LHCN-M2 (cell line): ENCODE results near the gene PARM1. TPM values are rescaled to one million over a fixed set of nuclear protein-coding genes. Genes with fewer than 3 reads are reported as not detected.

Source experiments
- DNase-seq: peaks from one replicate; pipeline ENCODE4 v3.0.0-alpha.2; 2012; ENCODE audit warnings: low read depth
- total RNA-seq: library from RNA; depleted of rRNA; stranded (reverse); fragments of >200 nt; gene quantifications from 2 replicates; pipeline ENCODE4 v1.2.3, GENCODE V29; 2014

PARM1 gene
- total RNA-seq, 1 experiment from 2014 or later: 1.2 TPM

DNA sequence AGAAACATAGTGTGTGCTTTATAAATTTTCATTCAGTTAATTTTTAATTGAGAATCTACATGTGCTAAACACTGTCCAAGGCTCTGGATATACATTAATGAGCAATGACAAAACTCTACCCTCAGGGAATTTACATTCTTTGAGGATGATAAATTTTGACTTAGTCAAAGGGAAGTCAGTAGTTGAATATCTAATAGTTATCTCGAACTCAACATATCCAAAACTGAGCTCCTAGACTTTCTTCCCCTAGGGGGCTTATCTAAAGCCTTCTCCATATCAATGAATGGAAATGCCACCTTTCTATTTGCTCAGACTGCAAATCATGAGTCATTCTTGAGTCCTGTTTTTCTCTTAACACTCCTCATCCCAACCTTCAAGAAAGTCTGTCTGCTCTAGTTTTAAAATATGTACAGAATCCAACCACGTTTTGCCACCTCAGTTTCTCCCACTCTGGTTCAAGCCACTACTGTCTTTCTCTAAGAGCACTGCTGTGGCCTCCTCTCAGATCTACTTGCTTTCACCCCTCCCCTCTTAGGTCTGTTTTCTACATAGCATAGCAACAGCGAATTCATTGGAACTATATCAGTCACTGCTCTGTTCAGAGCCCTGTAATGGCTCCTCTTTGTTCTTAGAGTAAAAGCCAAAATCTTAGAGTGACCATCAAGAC lies 9.5 kb downstream of the PARM1 start:
- no peak for DNase-seq

DNA sequence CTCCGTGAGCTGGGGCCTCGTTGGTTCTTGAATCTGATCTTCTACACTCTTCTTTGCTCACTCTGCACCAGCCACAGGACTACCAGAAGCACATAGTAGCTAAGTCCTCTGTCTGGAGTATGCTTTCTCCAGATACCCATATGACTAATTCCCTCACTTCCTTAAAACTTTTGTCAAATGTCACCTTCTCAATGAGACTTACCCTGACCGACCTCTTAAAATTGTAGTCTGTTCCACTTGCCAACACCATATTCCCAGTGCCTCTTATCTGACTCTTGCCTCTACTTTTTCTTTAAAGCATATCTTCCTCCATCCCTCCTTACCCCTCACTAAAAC lies 10.0 kb downstream of the PARM1 start:
- DNase-seq: no peak

DNA sequence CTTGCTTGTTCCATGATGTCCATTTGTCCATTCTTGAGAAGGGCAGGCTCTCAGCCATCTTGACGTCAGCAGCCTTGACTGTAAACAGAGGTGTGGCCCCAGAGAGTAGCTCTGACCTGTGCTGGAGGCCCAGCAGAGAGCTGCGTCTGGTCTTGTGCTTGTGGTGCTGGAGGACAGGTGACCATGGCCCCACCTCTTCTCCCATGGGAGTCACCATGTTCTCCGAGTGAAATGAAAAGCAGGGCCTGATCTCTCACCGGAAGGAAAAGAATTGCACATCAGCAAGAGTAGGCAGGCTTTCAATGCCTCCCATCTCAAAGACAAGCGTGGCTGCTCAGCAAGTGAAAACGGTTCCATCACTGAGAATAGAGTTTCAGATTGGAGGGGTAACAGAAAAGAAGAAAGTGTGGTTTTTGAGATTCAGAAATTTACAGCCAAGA lies 11.5 kb downstream of the PARM1 start:
- DNase-seq: no peak

DNA sequence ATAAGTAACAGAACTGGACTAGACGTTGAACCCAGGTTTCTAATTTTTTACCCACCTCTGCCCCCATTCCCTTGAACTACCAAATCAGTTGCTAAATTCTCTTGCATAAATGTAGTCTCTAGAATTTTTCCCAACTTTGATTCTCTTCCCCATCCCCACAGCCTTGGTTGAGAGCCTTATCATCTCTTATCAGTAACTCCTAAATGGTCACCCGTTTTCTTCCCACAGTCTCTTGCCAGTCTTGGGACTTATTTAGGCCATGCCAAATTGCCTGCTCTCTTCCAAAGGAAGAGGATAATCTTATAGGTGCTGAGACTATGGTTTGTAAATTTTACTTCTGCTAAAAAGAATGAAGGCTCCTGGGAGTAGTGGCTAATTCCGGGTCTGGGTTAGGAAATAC lies 13.3 kb downstream of the PARM1 start:
- DNase-seq: no peak

DNA sequence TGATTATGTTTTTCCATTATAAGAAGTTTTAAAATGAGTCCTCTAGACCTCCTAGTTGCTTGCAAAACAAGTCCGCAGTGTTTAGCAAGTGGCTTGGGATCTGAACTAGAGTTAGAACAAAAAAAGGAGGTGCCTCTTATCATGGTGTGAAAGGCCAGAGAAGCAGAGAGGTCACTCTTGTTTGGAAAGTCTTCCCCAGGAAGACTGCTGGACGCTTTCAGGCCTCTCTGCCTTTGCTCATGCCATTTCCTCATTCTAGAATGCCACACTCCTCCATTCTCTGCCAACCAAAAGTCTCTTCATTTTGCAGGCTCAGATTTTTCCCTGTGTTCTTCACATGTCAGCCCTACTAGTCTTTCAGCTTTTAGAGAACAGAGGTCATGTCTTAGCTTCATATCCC lies 14.9 kb downstream of the PARM1 start:
- DNase-seq: no peak

DNA sequence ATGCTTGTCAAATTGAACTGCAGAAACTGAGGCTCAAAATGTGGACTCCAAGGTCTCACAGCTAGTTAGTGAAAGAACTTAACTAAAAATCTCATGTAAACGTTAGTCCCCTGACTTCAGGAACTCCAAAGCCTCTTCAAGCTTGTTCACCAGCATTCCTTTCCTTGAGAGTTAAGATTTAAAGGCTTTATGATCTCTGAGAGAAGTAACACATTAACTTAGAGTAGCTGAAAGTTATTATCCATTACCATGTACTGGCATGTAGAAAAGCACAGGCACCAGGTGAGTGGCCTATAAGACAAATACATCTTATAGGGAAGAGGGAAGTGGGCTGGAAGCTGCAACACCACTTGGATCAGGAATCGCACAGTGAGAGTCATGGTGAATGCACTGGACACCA lies 15.3 kb downstream of the PARM1 start:
- DNase-seq: no peak

DNA sequence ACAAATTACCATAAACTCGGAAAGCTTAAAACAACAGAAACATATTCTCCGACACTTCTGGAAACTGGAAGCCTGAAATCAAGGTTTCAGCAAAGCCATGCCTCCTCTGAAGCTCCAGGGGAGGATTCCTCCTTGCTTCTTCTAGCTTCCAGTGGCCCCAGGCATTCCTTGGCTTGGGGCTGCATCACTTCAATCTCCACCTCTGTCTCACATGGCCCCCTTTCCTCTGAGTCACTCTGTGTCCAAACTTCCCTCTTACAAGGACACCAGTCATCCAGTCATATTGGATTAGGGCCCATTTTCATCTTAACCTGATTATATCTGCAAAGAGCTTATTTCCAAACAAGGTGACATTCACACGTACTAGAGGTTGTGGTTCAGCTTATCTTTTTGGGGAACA lies 17.3 kb downstream of the PARM1 start:
- DNase-seq: no peak

DNA sequence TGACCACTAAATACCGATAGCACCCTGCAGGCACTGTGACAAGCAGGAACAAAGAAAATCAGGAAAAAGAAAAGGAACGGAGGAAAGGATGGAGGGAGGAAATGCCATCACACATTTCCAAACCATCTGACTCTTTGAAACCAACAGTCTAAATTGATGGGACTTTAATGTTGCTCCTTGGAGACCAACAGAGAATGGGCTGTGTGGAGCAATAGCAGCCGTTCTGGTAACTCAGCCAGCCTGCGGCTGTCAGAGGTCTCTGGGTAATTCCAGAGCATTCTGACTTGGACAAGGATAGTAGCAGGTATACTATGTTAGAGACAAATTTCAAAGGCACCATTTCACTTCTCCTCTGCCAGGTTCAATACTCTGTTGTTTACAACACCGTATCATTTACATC lies 18.0 kb downstream of the PARM1 start:
- DNase-seq: no peak

DNA sequence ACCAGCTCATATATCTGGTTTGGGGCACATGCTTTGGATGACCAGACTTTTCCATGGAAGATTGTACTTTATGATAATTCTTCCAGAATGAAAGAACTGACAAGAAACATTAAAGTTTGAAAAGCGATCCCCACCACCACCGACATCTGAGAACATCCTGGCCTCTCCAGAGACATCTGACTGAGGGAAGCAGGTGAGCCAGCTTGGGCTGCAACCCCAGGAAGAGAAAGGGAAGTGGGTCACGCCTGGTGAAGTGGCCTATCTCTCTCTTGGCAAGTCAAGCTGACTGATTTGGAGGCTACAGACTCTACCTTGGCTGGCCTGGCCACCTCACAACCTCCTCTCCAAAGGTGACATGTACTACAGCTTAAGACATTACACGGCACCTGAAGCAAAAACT lies 20.7 kb downstream of the PARM1 start:
- no peak for DNase-seq

DNA sequence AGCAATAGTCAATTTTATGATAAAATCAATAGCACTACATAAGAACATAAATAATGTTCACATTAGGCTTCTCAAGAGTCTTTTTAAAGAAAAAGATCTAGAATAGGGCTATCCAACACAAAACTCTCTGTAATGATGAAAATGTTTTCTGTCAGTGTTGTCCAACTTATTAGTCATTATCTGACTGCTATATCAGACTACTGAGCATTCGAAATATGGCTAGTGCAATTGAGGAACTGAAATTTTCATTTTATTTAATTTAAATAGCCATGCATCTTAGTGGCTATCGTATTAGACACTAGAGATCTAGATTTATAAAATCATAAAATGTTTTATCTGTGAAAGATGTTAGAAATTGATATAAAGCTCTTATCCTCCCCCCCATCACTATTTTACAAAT lies 26.0 kb downstream of the PARM1 start:
- no peak for DNase-seq

DNA sequence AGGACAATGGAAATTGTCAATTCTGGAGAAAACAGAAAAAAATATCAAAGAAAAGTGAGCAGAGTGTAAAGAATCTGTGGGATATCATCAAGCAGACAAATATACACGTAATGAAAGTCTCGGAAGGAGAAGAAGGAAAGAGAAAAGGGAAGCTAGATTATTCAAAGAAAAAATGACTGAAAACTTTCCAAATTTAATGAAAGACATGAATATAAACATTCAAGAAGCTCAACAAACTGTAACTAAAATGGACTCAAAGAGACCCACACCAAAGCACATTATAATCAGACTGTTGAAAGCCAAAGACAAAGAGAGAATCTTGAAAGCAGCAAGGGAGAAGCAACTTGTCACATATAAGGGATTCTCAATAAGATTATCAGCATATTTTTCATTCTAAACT lies 28.3 kb downstream of the PARM1 start:
- DNase-seq: no peak

DNA sequence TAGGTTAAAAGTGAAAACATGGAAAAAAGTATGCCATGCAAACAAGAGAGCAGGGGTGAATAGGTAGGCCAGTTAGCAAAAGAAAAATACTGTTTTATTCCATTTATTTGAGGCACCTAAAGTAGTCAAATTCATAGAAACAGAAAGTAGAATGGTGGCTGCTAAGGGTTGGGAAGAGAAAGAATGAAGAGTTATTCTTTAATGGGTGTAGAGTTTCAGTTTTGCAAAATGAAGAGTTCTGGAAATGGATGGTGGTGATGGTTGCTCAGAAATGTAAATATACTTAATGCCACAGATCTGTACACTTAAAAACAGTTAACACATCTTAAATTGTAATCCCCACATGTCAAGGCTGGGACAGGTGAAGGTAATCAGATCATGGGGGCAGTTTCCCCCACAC lies 29.7 kb downstream of the PARM1 start:
- no peak for DNase-seq

DNA sequence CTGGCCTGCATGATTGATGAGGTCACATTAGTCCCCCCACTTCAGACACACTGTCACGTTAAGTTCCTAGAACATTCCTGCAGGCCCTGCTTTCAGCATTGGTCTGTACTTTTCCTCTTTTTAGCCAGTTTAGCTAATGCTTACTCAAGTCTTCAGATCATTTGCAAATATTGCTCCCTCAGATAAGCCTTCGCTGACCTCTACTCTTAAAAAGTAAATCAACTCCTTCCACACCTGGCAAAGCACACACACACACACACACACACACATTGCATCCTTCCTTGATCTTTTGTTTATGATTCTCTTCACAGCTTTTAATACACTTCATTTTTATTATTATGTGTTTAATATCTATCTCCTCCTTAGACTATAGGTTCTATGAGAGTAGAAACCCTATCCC lies 31.4 kb downstream of the PARM1 start:
- DNase-seq: no peak

DNA sequence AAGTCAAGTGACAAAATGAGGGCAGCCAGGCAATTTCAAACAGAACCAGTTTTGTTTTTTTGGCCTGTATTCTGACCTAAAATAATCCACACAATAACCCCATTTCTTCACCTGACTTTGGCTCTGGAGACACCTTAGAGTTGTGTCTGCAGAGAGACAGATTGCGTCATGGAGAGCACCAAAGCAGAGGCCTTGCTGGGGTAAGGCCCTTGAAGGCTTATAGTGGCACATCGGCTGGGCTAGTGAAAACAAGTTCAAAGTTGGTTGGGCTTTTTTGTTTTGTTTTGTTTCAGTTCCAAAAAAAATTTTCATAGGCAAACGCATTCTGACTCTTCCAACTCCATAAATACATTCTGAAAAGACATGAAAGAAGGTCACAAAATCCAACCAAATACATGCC lies 34.4 kb downstream of the PARM1 start:
- DNase-seq: no peak

DNA sequence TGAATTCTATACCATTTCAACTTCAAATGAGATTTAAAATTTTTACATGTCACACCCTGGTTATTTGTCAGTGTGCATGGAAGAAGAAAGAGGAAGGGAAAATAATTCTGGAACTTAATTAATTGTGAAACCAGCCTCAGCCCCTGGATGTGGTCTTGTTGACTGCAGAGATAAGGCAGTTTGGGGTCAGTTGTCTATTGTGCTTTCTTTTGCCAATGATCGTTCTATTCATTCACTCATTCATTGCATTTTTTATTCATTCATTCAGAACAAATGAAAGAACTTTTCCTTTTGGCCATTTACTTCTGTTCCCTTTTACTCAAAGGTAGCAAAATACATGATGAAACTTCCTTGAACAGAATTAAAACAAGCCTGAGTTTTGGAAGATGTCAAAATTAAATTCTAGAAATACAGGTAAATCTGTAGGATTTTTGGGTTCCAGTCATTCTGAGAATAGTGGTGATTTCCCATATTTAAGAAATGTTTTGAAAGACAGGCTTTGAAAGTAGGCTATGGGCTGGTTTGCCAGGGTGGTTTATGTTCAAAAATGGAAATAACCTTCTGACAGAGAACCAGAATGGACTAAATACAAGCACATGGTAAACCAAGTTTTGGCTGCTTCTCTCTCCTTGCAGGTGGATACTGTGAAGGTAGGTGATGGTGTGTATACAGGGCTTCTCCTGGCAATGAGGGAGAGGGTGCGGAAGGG lies 35.7 kb downstream of the PARM1 start:
- no peak for DNase-seq

DNA sequence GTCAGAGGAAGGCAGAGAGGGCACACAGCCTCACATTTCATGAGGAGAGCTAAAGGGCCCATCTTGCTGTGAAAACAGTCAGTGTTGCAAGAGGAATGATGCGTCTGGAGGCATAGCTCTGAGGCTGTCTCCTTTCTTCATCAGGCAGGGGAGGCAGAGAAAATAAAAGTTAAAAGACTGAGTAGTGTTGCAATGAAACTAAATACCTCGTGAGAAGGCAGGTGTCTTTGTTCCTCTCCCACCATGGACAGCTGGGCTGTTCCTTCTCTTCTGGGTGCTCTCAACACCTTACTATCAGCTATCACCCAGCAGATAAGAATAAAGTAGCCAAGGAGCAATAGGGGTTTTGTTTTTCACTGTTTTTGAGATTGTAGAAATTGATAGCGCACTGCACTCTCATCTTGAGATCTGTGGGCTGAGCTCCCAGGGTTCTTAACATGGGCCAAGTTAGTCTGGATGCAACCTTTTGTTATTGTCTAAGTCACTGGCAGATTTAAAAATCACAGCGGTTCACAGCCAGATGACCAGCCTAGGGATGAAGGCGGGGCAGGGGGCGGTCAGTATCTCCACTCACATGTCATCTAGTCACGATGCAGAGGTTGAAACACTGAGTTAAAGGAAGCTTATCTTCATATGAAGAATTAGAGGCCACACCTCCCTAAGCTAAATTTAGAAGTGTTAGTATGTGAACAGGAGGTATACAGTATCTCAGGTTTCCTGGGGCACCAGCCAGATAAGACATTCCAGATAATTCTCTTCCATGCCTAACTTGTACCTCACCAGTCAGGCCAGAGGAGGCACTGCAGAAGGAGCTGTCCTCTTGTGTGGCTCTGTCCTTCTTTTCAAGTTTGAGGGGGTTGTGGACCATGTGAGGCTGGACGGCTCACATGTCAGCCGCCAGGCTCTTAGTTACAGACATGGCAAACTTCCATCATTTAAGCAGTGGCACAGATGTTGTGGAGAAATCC lies 36.9 kb downstream of the PARM1 start:
- DNase-seq: peak; percentile 2

DNA sequence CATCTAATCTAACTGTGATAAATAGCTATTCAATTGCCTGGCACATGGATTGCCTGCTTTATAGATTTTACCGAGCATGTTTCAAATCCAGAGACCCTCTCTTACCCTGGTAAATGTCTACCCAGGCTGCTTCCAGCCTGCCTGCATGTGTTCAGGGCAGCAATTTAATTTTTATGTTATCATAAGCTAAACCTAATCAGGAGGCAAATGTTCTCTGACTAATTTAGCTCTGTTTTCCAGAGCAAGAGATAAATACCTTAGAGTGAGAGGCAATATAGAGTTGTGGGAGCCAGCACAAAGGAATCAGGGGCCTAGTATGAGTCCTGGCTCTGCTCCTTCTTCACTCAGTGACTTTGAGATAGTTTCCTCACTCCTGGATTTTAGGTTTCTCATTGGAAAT lies 37.7 kb downstream of the PARM1 start:
- DNase-seq: no peak

DNA sequence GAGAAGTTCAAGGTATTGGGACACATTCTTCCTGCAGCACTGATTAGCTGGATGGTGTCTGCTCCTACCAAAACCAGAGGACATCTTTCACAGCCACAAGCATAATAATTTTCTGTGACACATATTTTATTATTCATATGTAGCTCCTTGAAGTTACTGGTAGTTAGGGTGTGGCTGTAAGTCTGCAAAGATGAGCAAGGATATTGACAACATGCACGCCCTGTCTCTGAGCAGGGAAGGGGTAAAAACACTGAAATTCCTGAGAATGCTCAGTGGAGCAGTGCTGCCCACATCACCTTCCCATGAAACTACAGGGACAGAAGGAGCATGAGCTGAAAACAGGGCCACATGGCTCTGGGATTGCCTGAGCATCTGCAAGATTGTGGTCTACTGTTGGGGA lies 38.9 kb downstream of the PARM1 start:
- no peak for DNase-seq

DNA sequence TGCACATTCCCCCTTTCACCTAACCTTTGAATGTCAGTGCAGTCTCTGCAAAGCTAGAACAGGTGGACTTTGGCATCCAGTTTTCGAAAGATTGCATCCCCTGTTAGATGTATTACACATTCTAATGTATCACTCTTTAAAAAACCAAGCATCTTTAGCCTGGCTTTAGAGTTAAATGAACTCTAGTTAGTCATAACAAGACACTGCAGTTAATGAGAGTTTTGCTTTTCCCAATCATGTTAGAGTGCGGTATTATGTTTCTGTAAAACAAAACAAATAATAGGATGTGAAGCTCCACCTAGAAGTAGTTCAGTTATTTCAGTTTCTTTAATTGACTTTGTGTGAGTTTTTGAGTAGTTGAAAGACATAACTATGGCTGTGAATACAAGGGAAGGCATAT lies 42.2 kb downstream of the PARM1 start:
- no peak for DNase-seq

DNA sequence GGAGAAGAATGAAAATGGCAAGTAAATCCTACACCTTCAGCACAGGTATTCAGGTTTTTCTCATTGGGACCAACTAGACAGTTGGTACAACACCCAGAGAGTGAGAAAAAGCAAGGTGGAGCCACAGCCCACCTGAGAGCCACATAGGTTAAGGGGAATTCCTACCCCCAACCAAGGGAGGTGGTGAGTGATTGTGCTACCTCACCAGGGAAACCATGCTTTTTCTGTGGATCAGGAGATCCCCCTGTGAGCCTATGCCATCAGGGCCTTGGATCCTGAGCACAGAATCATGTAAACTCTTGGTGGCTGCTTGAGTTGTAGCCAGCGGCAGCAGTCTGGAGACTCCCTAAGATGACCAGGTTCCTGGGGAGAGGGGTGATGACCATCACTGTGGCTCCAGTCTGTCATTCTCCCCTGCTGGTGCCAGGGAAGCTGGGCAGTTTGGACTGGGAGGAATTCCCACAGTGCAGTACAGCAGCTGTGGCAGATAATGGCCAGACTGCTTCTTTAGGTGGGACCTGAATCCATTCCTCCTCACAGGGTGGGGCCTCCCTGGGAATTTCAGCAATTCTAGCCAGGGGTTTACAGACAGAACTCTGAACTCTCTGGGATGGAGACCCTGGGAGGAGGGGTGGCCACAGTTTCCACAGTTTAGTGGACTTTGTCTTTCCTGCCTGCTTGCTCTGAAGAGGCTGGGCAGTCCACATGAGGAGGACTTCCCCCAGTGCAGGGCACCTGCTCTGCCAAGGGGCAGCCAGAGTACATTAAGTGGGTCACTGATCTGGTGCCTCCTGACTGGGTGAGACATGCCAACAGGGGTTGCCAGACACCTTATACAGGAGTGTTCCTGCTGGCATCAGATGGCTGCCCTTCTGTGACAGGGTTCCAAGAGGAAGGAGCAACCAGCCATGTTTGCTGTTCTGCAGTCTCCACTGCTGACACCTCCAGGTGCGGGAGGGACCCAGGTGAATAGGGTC lies 43.2 kb downstream of the PARM1 start:
- DNase-seq: no peak

DNA sequence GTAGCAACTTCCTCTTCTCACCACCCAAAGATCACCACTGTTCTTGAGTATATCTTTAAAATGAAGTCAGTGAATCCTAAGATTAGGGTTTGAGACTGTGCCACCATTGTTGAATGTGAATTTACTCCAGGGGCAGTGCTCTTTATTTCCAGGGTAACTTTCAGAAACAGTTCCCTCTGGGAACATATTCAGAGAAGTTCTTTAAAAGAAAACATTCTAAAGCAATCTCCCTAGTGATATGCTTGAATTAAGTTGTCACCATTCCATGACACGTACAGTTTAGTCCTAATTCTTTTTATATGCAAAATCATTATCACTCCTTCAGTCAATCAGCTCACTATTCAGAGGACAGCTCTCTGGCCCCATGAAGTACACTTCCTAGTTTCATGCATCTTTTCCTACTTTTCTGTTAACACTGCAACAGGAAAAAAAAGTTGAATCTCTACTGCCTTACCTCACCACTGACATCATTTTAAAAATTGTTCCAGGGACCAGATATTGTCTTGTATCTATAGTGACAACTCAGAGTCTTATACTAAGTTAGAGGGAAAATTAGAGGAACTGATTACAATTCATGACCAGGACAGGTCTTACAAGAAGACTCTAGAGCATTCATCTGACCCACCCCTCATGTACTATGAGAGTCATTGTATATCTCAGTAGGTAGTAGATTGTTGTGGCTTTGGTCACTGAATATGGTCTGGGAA lies 49.8 kb downstream of the PARM1 start:
- no peak for DNase-seq
